HG03432 (cell line): ENCODE results near the gene SLC7A8.

Experiments used
- ATAC-seq: cut with Tn5 transposase; IDR thresholded peaks from one replicate; pipeline ENCODE4 v1.9.1; 2021; ENCODE audit warnings: mild to moderate bottlenecking, moderate library complexity; ENCODE audit not compliant: unreplicated experiment

Gene SLC7A8

DNA sequence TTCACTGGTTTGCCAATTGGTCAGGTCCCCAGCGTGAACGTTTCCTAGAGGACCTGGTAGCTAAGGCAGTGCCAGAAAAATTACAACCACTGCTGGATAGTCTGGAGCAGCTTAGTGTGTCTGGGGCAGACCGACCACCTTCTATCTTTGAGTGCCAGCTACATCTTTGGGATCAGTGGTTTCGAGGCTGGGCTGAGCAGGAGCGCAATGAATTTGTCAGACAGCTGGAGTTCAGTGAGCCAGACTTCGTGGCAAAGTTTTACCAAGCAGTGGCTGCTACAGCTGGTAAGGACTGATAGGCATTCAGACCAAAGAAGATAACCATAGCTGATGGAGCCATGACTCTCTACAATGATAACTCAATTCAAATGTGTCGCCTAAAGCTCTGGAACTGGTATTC, 85.7 kb downstream of the SLC7A8 start:
- no peak for ATAC-seq

DNA sequence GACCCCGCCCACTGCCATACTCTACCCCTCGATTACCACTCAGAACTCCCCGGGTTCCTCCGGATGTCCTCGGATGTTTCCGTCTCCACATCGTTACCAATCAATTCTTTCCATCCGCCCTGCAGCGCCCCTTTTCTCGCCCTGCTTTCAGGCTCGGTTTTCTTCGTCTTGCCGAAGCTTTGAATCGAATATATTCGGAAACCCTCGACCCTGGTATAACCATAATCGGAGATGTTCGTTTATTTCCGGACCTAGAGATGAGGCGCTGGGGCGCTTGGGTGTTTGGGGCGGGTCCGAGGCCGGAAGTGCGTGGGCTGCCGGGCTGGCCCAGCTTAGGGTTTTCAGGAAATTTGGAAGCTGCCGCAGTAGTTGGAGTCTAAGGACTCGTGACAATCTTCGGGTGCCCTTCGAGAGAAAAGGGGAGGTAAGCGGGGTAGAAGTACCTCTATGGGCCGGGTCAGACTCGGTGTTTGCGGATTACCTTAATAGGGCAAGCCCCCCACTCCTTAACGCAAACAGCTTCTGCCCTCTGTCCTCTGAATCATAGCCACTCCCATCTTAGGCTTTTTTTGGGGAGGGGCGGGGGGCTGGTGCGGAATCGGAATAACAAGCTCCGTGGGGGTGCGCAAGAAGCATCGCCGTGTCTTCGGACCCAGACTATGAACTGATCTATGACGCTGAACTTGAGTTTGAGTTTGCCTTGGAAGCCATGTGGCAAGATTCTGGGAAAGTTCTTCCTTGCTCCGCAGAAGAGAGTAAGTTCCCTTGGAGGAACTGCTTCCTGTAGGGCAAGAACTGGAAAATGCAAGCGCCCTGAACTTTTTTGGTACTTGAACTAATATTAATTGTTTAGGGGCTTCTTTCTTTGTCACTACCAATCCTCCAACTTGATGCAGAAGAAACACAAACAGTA, 88.0 kb downstream of the SLC7A8 start, which contains the start of gene C14orf119:
TSS of gene C14orf119 (plus strand) at position 310 of the 913 bp plus-strand sequence. CDS start 2,154 bp downstream, outside the sequence.
- peak; percentile 91 for ATAC-seq

DNA sequence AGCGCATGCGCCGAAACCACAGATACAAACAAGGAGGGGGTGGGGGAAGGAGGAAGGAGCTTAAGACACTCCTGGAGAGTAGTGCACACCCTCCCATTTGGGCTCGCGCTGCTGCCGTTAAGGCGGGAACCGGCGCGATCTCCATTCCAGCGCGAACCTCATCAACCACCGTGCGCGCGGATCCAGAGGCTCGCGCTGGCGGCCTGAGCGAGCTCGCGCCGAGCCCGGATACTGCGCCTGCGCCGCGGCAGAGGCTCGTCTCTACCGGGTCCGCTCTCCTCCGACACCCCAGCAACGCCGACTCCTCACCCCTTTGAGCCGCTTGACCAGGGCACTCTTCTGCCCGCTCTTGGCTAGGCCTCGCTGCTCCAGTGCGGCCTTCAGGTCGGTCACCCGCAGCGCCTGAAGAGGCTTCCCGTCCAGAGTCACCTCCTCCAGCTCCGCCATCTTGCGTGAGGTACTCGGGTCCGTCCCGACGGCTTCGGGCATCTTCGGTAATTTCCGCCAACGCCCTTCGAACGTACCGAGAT, 88.7 kb downstream of the SLC7A8 start, which contains the start of gene ACIN1:
TSS of gene ACIN1 (minus strand) at position 471 of the 530 bp plus-strand sequence. CDS start at position 447, 24 bp downstream.
- ATAC-seq = peak; percentile 42

DNA sequence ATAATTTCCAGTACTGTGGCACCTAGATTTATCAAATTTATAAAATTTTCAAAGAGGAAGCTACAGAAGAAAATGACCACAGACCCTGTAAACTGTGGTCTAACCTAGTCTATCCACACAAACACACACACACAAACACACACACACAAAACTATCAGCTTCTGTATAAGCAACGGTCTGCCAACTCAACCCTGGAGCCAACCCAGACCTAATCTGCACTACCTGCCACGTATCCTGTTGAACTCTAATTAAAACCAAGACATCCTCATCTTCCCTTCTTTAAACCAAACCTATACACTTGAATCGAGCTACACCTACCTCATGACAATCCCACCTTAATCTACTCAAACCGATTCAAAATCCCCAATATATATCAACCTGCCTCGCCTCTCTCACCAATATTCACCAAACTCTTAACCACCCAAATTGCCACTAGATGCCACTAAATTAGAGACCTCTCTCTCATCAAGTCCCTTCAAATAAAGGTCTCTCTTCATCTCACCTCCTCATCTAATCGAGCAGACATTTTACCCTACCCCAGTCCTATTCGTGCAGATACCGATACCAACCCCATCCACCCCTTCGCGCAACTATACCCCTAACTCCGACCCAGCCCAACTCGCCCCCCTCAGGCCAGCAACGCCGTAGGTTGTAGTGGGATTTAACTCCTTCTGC, 89.3 kb downstream of the SLC7A8 start:
- no peak for ATAC-seq

DNA sequence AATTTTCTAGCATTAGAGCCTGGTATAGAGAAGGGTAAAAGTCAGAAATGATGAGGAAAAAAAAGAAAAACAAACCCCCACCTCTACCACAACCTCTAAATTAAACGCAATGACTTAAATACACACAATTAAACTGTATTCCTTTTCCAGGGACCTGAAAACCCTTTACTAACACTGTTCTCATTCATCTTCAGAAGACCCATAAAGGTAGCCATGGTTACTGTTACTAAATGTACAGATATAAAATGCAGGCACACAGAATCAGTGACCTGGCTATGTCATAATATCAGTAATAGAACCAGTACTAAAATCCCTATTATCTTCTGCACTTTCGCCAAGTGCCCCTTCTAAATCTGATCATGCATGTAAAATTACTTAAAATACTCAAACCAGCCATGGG, 89.9 kb downstream of the SLC7A8 start:
- no peak for ATAC-seq

DNA sequence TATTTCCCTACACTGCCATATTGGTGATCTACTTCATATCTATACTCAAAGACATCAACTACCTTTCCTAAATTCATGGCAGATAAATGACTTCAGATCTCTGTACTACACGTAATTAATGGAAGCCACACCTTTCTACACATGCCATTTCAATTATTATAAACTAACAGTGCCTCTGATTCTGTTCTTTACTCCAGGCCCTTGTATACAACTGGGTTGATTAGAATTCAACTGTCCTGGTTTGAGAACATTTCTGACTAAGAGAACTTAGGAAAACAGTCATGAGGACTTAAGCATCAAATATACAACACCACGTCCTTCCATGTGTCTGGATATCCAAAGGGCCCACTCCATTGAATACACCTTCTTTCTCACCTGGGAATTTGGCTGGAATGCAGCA, 90.4 kb downstream of the SLC7A8 start:
- no peak for ATAC-seq

DNA sequence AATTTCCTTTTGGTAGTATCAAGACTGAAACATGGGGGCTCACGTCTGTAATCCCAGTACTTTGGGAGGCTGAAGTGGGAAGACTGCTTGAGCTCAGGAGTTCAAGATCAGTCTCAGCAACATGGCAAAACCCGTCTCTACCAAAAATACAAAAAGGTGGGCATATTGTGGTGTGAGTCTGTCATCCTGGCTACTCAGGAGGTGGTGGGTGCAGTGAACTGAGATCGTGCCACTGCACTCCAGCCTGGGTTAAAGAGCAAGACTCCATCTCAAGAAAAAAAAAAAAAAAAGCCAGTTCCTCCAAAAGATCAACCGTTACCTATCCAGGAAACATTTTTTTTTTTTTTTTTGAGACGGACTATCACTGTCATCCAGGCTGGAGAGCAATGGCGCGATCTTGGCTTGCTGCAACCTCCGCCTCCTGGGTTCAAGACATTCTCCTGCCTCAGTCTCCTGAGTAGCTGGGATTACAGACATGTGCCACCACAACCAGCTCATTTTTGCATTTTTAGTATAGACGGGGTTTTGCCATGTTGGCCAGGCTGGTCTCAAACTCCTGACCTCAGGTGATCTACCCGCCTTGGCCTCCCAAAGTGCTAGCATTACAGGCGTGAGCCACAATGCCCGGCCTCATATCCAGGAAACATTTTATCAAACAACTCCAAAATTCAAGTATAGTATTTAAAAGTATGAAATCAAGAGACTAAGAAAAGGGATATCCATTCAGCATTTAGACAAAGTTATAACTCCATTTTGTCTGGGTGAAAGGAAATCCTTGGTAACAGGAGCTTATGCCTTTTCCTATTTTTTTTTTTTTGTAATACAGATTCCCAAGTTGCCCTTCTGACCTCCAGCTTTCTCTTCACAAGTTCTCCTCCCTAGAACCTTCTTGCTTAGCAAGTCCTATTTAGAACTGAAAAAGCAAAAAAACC, 91.9 kb downstream of the SLC7A8 start:
- no peak for ATAC-seq

DNA sequence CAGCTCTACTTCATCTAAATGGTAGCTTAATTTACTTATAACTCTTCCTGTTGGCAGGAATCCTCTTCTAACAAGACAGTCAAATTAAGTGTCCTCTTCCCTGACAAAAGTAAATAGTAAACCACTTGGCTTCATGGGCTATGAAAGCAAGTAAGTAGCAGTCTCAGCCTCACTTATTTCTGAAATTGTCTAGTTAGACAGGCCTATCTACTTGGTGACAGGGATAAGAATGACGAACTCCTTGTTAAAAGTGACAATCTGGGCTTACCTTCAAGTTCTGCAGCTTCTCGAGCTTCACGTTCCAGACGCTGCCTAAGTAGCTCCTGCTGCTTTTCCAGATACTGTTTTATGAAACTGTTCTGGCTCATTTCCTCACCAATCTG, 93.2 kb downstream of the SLC7A8 start:
- ATAC-seq = no peak

DNA sequence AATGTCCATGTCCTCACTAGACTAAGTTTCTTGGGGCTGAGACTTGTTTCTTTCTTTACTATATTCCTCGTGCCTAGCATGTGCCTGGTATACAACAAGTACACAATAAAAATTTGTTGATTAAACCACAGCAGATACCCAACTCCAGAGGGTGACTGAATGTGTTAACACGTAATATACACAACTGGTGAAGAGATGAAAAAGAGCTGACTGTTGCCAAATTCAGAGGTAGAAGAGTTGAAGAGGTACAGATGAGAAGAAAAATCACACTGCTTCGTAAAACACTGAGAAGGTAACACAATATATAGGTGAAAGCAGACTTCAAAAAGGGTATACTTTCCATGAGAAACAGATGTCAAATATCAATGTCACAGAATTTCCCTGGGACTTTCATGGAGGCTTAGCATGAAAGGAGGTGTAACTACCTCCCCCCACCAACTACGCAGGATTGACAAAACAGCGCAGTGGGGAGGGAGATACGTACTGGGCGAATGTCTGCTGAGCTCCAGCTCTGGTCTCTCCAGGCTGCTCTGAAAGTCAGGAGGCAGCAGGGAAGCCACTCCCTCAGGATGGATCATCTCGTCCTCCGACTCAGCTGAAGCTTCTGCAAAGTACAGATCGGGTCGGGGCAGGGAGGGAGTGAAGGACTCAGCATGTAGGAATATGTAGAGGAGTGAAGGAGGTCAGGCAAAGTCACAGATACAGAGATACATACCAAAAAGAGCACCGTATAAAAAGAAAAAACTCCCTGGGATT, 93.8 kb downstream of the SLC7A8 start:
- no peak for ATAC-seq

DNA sequence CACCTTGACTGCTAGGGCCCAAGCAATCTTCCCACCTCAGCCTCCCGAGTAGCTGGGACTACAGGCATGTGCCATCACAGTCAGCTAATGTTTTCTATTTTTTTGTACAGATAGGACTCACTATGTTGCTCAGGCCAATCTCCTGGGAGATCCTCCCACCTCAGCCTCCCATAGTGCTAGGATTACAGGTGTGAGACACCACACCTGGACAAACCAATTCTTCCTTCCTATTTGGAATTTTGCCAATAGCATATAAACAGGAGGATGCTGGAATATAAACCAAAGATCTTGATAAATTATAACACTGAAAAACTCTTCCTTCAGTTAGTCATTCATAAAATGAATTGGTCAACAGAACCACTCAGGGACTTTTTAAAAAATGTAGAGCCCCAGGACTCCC, 96.9 kb downstream of the SLC7A8 start:
- no peak for ATAC-seq

DNA sequence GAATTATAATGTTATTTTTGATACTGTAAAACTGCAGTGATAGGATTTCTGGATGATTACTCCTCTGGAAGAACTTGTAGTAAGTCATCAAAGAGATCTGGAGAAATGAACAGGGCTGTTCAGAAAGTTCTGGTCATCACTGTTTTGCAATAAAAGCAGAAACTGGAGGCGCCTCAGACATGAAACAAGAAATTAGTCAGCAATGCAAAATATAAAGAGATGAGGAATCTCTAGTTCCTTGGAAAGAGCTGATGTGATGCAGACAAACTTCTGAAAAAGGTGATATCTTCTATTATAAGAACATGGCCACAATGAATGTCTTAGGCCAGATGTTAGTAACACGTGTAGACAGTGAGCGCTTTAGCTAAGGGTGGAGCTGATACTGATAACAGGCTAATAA, 98.0 kb downstream of the SLC7A8 start:
- no peak for ATAC-seq

DNA sequence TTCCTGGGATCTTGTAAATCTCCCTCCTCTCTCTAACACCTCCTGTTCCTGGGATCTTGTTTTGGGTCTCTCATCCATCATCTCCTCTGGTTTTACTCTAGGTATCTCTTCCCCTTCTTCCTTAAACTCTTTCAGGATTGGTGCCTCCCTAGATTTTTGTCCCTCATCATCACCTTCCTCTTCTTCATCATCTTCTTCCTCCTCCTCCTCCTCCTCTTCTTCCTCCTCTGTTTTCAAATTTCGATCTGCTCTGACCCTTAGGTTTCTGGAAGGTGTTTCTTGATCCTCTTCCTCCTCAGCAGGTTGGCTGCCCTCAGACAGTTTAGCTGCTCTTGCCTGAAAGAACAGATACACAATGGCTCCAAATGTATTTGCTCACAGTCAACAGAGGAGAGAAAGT, 103.0 kb downstream of the SLC7A8 start:
- no peak for ATAC-seq

DNA sequence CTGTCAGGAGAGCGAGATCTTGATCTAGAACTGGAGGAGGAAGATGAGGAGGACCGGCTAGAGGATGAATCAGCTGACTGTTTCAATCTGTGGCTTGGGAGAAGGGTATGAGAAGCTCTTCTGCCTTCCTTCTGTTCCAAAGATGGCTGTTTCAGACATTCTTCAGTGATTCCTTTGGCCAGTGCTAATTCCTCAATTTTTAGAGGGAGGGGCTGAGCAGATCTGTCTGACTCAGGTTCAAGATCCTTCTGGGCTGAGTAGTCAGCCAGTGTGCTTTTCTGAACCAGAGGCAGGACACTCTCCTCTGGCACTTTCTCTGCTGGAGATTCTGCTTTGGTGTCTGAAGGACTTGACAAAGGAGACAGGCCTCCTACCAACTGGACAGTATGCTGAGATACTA, 103.7 kb downstream of the SLC7A8 start:
- ATAC-seq = no peak

DNA sequence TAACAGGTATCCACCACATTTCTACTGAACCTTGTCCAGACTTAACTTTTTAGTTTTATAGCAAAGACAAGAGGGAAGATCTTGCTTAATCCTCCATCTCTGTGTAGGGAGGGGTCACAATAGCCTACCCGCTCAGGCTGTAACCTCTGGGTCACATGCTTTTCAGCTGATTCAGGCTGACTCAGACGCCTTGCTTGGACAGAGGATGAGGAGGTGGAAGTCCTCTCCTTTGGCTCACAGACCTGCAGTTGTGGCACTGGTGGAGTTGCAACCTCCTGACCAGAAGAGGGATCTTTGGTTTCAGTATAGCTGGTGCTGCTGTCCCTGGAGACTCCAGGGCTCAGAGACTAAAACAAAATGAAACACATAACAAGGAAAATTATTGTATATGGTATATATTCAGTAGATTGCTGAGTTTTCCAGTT, 104.8 kb downstream of the SLC7A8 start:
- no peak for ATAC-seq

DNA sequence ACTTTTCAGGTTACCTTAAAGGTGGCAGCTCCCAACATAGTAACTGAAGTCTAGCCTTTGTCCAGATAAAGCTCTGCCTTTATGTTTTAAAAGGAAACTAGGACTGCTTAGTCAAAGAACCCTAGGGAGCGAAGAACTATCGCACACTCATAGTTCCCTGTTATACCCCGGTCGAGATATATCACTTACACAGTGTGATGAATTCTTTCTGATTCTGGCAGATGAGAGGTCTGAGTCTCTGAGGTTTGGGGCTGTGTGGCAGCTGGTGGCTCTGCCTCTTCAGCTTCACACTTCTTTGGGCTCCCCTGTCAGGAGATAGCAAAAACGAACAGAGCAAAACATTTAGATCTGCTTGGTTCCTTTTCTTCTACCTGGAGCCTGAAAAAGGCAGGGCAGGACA, 105.5 kb downstream of the SLC7A8 start:
- no peak for ATAC-seq

DNA sequence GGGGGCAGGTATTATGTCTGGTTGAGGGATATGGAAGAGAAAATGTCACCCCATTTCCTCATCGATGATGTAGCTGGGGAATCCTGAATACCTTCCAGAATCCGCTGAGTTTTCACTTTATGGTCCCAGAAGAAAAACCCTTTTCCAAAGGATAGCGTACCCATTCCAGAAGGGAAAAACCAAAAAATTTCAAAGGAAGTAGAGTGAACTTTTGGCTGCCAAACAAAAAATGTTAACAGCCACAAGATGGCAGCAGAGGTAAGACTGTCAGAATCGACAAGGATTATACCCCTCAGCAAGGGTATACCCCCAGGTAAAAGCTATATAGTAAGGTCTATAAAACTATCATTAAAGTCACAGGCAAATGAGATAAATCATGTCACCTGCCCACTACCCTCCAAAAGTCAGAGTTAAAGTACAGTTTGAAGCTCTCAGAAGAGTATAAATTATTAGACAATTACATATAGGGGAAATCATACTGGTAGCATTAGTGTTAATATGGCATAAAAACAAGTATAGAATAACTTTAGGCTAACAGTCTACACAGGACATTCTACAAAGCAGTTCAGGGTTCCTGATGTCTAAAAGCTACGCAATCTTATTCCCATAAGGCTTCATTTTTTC, 106.6 kb downstream of the SLC7A8 start:
- ATAC-seq = no peak
